ENCODE measurements around the gene MIAT. TPM values are rescaled to one million over a fixed set of nuclear protein-coding genes. Genes with fewer than 3 reads are reported as not detected.

MIAT gene
- total RNA-seq, 1 donor from 2014 or later: 6.1 TPM

DNA sequence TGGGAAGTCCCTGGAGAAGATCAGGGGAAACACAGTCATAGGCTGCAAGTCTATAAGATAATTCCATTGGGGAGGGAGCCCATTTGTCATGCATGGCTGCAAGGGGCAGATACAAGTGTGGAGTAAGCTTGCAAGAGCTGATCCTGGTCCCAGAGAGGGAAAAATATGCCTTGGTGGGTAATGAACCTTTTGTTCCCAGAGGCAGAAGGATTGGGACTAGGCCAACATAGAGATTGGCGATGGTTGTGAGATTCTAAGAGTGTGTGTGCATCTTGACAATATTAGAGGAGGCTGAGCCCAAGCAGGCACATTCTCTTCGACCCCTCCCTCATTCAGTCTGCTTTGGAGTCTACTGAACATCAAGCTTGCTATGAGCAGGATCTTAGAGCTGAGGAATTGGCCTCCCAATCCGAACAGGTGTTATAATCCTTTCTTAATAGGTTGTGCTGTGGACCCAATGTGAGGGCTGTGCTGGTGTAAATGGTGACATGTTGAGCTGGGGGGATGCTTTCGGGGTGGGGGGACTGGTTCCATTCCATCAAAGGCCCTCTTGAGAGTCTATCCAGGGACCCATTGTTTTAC, 18.4 kb downstream of the MIAT start:
- Histone ChIP-seq H3K27me3 (no peaks in the 10 kb centered on the region), H3K9me3 (no peaks in the 10 kb centered on the region), H3K36me3 (no peaks in the 10 kb centered on the region), H3K4me3 (no peak overlapping the region), H3K27ac (no peak overlapping the region), H3K4me1 (peaks cover 43% of the 10 kb centered on the region)
- no peak for ATAC-seq
- TF ChIP-seq, protein P1, sequence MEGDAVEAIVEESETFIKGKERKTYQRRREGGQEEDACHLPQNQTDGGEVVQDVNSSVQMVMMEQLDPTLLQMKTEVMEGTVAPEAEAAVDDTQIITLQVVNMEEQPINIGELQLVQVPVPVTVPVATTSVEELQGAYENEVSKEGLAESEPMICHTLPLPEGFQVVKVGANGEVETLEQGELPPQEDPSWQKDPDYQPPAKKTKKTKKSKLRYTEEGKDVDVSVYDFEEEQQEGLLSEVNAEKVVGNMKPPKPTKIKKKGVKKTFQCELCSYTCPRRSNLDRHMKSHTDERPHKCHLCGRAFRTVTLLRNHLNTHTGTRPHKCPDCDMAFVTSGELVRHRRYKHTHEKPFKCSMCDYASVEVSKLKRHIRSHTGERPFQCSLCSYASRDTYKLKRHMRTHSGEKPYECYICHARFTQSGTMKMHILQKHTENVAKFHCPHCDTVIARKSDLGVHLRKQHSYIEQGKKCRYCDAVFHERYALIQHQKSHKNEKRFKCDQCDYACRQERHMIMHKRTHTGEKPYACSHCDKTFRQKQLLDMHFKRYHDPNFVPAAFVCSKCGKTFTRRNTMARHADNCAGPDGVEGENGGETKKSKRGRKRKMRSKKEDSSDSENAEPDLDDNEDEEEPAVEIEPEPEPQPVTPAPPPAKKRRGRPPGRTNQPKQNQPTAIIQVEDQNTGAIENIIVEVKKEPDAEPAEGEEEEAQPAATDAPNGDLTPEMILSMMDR (IDR thresholded peaks at IDR 0.05): no peak
- intact Hi-C loops (cut with DNase I): no loop called here
- DNase-seq: no peak

DNA sequence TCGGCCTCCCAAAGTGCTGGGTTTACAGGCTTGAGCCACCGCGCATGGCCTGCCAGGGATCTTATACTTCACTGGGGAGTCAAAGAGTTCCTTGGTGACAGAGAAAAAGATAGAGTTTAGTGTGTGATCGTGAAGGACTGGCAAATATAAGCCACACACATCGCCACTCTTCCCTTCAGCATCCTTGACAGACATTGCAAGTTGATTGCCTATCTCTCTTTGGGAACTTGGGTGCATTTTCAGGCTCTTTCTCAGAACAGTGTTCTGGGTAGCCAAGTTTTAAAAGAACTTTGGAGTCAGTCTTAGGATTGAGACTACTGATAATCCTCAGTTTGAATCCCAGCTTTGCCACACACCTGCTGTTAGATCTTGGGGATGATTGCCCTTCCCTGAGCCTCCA, 19.8 kb downstream of the MIAT start:
- no peaks in the 10 kb centered on the region for H3K27me3 ChIP-seq
- H3K4me3 ChIP-seq: no peak overlapping the region
- DNase-seq (no peak), ATAC-seq (no peak)
- peaks cover 37% of the 10 kb centered on the region for H3K4me1 ChIP-seq
- H3K9me3 ChIP-seq: no peaks in the 10 kb centered on the region
- TF ChIP-seq, protein P1 (IDR thresholded peaks at IDR 0.05): no peak
- no peak overlapping the region for H3K27ac ChIP-seq
- intact Hi-C loops (cut with DNase I): no loop called here
- H3K36me3 ChIP-seq: no peaks in the 10 kb centered on the region

DNA sequence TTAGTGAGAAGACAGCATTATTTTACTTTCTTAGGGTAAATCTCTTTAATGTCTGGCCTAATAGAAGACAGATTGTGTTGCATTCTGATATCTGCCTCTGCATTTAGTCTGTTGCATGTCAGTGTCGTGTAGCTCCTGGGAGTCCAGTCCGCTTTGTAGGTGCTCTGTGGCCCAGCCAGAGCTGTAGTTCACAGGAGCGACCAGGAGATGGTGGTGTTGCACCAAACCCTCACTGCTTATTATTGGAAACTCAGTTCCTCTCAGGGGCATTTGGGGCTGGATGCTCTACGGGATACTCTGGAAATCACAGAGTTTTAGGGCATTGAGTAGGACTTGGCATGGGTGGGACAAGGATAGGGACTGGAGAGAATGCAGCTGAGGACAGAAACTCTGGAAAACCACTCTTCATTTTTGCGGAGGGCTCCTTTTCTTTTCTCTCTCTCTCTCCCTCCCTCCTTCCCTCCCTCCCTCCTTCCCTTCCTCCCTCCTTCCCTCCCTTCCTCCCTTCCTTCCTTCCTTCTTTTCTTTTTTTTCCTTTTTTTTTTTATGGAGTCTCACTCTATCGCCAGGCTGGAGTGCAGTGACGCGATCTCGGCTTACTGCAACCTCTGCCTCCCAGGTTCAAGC, 21.7 kb downstream of the MIAT start:
- peak; percentile 76 for DNase-seq
- H3K4me1 ChIP-seq: peaks cover 29% of the 10 kb centered on the region
- no peaks in the 10 kb centered on the region for H3K27me3 ChIP-seq
- H3K4me3 ChIP-seq: no peak overlapping the region
- intact Hi-C loops (cut with DNase I): no loop called here
- peak; percentile 87 for ATAC-seq
- H3K27ac ChIP-seq: no peak overlapping the region
- no peaks in the 10 kb centered on the region for H3K9me3 ChIP-seq
- H3K36me3 ChIP-seq: no peaks in the 10 kb centered on the region
- TF ChIP-seq, protein P1 (IDR thresholded peaks at IDR 0.05): peak; percentile 97

DNA sequence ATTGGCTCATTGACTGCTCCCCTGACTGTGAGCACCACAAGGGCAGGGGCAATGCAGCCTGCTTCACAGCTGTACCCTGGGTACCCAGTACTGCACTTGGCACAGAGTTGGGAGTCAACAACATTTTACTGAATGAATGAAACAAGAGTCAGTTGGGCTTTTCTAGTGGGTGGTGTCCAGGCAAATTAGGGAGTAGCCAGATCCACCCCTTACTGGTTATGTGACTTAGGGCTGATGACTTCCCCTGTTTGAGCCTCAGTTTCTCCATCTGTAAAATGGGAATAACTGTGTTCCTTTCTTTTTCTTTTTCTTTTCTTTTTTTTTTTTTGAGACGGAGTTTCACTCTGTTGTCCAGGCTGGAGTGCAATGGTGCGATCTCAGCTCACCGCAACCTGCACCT, 23.1 kb downstream of the MIAT start:
- intact Hi-C loops (cut with DNase I): no loop called here
- no peaks in the 10 kb centered on the region for H3K9me3 ChIP-seq
- TF ChIP-seq, protein P1 (IDR thresholded peaks at IDR 0.05): no peak
- H3K27me3 ChIP-seq: no peaks in the 10 kb centered on the region
- H3K4me3 ChIP-seq: no peak overlapping the region
- ATAC-seq (no peak), DNase-seq (no peak)
- H3K4me1 ChIP-seq: peaks cover 15% of the 10 kb centered on the region
- no peak overlapping the region for H3K27ac ChIP-seq
- no peaks in the 10 kb centered on the region for H3K36me3 ChIP-seq

DNA sequence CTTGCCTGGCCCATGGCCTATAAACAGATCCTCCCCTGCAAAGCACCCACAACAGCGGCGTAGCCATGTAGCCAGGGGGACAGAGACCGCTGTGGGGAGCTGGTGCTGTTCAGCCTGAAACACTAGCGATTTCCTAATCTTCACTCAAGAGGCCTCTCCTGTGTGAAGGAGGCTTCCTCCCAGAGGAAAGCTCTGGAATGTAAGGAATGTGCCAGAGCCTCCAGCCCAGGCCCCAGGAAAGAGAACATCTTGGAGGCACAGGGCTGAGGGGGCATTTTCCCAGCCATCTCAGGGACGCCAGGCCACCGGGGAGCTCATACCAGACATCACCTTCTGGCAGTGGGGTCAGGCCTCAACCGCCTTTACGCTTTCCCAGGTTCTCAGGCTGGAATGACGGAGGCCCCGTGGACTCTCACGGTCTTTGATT, 24.0 kb downstream of the MIAT start:
- no peaks in the 10 kb centered on the region for H3K36me3 ChIP-seq
- TF ChIP-seq, protein P1 (IDR thresholded peaks at IDR 0.05): no peak
- peak; percentile 88 for ATAC-seq
- H3K27me3 ChIP-seq: no peaks in the 10 kb centered on the region
- peaks cover 13% of the 10 kb centered on the region for H3K4me1 ChIP-seq
- no peaks in the 10 kb centered on the region for H3K9me3 ChIP-seq
- peak; percentile 70 for DNase-seq
- H3K27ac ChIP-seq: no peak overlapping the region
- intact Hi-C loops (cut with DNase I): no loop called here
- no peak overlapping the region for H3K4me3 ChIP-seq

Data from upper lobe of right lung (tissue), 1 donor.